ENCODE measurements around the gene HELZ. TPM values are rescaled to one million over a fixed set of nuclear protein-coding genes. Genes with fewer than 3 reads are reported as not detected.

HELZ gene
- total RNA-seq, 1 donor from 2014 or later = 86.6 TPM

- no peaks in the 10 kb centered on the region for H3K27me3 Mint-ChIP-seq (ENCODE audit: low read depth)
- no peak overlapping the region for H3K4me3 Mint-ChIP-seq
- no peaks in the 10 kb centered on the region for H3K36me3 Mint-ChIP-seq
- no peak for TF ChIP-seq CTCF (IDR thresholded peaks at IDR 0.05; ENCODE audit: unreplicated experiment)
- no peaks in the 10 kb centered on the region for H3K9me3 Mint-ChIP-seq
- no peak overlapping the region for H3K27ac Mint-ChIP-seq
- no peaks in the 10 kb centered on the region for H3K4me1 Mint-ChIP-seq
- DNase-seq (ENCODE audit: low spot score in 2 of 2, unreplicated experiment in 2 of 2) = no peak
Observed at GRCh38 chr17:67024736-67025135, 220.3 kb downstream of the HELZ start.

GRCh38 chr17:67022451-67022810 is 222.6 kb downstream of the HELZ start:
- Mint-ChIP-seq H3K4me3 (no peak overlapping the region), H3K9me3 (no peaks in the 10 kb centered on the region), H3K4me1 (peaks cover 8% of the 10 kb centered on the region), H3K36me3 (no peaks in the 10 kb centered on the region), H3K27me3 (ENCODE audit: low read depth) (no peaks in the 10 kb centered on the region), H3K27ac (no peak overlapping the region)
- no peak for DNase-seq (ENCODE audit: low spot score in 2 of 2, unreplicated experiment in 2 of 2)
- no peak for TF ChIP-seq CTCF (IDR thresholded peaks at IDR 0.05; ENCODE audit: unreplicated experiment)

- no peak overlapping the region for H3K4me3 Mint-ChIP-seq
- TF ChIP-seq CTCF (IDR thresholded peaks at IDR 0.05; ENCODE audit: unreplicated experiment) = no peak
- H3K9me3 Mint-ChIP-seq = no peaks in the 10 kb centered on the region
- H3K27me3 Mint-ChIP-seq (ENCODE audit: low read depth) = no peaks in the 10 kb centered on the region
- no peak overlapping the region for H3K27ac Mint-ChIP-seq
- peaks cover 8% of the 10 kb centered on the region for H3K4me1 Mint-ChIP-seq
- no peak for DNase-seq (ENCODE audit: low spot score in 2 of 2, unreplicated experiment in 2 of 2)
- H3K36me3 Mint-ChIP-seq = no peaks in the 10 kb centered on the region
Observed at GRCh38 chr17:67021743-67022450, 223.1 kb downstream of the HELZ start.

- no peaks in the 10 kb centered on the region for H3K27me3 Mint-ChIP-seq (ENCODE audit: low read depth)
- H3K9me3 Mint-ChIP-seq = no peaks in the 10 kb centered on the region
- TF ChIP-seq CTCF (IDR thresholded peaks at IDR 0.05; ENCODE audit: unreplicated experiment) = no peak
- DNase-seq (ENCODE audit: low spot score in 2 of 2, unreplicated experiment in 2 of 2) = no peak
- H3K27ac Mint-ChIP-seq = no peak overlapping the region
- peaks cover 8% of the 10 kb centered on the region for H3K4me1 Mint-ChIP-seq
- H3K36me3 Mint-ChIP-seq = no peaks in the 10 kb centered on the region
- H3K4me3 Mint-ChIP-seq = no peak overlapping the region
Observed at GRCh38 chr17:67021196-67021595, 223.8 kb downstream of the HELZ start.

Other genes starting within 250 kb of the HELZ start
- gene CACNG1, start 200.6 kb downstream of the HELZ start, total RNA-seq = 0.18 to 0.23 TPM (median 0.20 TPM) in 3 replicates
- 41.7 to 45.3 TPM (median 44.4 TPM) in 3 replicates for gene PSMD12, start 121.4 kb upstream of the HELZ start, total RNA-seq
- gene PITPNC1, start 132.1 kb upstream of the HELZ start, total RNA-seq = 18.3 to 19.9 TPM (median 19.5 TPM) in 3 replicates